Activated CD8-positive, alpha-beta memory T cell treated with anti-CD3 and anti-CD28 coated beads, Interleukin-2, amount 50 U/mL, for 4 hours (primary cell): ENCODE measurements around the gene TF.

Source experiments
- DNase-seq: peaks from one replicate; pipeline ENCODE4 v3.0.0-alpha.2; 2020

Gene TF

GRCh38 chr3:133820129-133820528 lies 73.9 kb downstream of the TF start:
- no peak for DNase-seq

DNA sequence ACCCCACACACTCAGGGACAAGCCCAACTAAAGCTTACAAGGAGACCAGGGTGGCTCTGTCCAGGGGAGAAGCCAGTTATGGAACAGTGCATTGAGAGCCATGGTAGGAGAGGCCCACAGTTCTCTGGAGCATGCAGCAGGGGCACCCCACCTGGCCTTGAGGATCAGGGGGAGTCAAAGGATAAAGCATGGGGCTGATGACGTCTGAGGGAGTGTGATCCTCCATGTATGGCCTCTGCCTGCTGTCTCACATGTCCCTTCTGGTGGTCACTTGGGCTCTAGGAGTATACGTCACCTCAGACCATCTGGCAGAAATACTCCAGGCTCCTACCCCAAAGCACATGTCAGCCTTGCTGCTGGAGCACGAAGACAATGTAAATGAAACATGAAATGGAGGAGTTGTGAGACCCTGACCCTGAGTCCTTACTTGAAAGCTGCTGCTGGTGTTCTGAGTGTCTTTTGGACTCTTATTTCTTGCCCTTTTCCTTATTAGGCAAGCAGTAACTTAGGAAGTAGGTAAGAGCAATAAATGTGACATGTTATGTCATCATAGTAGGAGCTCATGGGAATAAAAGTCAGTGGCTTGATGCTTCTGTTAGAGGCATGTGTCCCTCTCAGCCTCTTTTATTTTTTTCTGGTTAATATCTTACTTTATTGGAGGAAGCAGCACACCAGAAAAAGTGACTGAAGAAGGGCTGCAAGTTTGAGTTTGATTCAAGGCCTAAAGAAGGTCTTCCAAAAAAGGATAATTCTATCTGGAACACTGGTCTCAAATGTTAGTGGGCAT lies 74.9 kb downstream of the TF start:
- DNase-seq: no peak

GRCh38 chr3:133821767-133822638 lies 75.8 kb downstream of the TF start:
- DNase-seq: no peak

DNA sequence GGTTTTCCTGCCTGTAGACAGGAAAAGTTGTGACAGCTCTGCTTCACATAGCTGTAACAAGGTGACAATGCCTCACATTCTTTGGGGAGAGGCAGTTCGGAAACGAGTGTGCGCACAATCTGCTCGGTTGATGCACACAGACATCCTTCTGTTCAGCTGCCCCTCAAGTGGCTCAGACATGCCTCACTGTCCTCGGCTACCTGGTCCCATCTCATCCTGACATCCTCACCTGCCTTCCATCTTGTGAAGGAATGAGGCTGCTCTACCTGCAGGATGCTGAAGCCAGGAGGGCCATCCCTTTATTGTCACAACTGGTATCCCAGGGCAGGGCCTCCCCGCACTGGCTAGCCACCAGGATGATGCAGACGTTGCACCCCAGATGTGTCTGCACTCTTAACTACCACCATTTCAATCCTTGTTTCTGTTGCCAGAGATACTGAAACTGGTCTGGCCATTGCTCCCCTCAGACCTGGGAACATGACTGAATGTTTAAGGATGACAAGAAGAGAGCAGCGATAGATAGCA lies 78.8 kb downstream of the TF start:
- no peak for DNase-seq

GRCh38 chr3:133825969-133826727 lies 80.0 kb downstream of the TF start:
- DNase-seq: no peak

DNA sequence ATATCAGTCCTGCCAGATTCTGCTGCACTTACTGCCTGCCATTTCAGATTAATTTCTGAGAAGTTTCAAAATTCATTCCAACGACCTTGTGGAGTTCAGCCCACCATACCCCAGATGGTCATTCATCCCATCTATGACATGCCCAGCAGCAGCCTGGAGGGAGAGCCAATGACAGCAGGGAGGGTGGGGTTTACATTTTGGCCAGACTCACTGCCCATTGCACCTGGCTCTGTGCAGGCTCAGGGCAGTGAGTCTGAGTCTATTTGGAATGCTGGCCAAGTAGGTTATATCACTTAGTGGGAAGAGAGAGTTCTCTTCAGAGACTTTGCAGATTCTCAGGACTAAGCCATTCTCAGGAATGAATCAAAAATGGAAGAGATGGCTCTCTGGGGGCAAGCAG lies 80.9 kb downstream of the TF start:
- DNase-seq: no peak

GRCh38 chr3:133827684-133828083 lies 81.5 kb downstream of the TF start:
- no peak for DNase-seq

- DNase-seq: no peak
Observed at GRCh38 chr3:133828576-133829309, 82.5 kb downstream of the TF start.

- DNase-seq: no peak
Observed at GRCh38 chr3:133829310-133829707, 83.1 kb downstream of the TF start.

- DNase-seq: no peak
Observed at GRCh38 chr3:133830071-133830470, 83.9 kb downstream of the TF start.

DNA sequence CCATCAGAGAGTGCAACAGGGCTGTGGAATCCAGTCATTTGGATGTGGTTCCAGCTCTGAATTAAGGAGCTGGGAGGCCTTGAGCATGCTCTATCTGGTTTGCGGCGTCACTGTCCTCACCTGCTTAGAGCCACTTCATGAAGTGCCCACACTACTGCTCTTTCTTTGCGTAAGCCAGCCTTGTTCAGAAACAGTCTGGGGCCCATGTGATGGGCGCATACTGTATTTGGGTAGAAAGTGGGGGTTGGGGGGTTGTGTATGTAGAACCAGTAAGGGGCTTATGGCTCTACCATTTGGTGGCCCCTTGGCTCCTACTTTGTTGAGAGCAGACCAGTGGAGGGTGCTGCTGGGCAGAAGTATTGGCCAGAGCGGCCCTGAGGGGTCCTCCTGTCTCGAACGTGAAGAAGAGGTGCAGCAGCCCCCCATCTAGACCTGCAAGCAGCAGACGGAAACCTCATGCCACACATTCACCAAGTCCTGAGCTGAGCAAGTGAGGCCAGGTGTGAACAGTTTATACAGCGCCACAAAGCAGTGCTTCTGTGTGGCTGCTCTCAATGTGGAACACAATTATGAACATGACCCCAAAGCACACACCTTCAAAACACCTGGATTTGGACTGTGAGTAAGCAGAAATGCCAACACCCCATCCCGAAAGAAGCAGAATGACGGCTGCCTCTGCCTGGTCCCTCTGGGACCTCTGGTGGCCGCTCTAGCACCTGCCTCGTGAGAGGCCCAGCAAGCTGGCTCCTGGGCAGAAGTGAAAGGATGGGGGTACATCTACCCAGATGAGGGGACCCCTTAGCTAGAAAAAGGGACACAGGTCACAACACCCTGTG lies 86.0 kb downstream of the TF start:
- no peak for DNase-seq

DNA sequence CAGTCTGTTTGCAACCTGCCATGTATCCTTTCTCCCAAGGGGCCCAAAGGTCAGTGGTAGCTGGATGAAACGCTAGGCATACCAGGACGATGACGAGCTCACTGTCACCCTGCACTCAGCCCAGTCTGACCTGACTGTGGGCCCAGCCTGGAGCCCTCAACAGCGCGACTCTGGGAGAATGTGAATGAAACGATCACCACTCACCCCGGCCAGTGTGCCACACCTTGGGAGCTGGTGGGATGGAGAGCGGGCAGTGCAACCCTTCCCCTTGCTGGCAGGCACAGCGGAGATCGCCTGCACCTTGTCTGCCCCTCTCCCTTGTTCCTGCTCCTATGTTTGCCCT lies 86.6 kb downstream of the TF start:
- DNase-seq: no peak

GRCh38 chr3:133833267-133833666 lies 87.1 kb downstream of the TF start:
- DNase-seq: no peak

- no peak for DNase-seq
Observed at GRCh38 chr3:133833880-133834620, 87.9 kb downstream of the TF start.

- DNase-seq: no peak
Observed at GRCh38 chr3:133834621-133835417, 88.6 kb downstream of the TF start.

GRCh38 chr3:133835418-133835743 lies 89.2 kb downstream of the TF start:
- no peak for DNase-seq

DNA sequence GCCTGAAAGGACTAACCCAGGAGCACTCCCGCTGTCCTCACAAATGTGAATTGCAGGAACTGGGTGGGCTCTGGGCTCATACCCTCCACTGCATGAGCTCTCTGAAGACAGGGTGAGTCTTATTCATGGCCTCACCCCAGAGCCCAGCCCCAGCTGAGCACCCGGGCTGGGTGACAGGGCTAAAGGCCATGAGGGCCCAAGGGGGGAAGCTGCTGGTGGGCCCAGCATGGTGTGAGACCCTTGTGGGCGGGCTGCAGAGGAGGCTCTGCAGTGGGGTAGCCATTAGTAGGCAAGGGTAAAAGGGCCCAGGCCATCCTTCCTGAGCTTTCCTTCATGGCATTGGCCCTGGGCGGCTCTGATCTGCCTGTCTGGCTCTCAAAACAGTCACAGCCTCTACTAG lies 89.8 kb downstream of the TF start:
- no peak for DNase-seq

- DNase-seq: no peak
Observed at GRCh38 chr3:133836497-133837158, 90.4 kb downstream of the TF start.

- DNase-seq: no peak
Observed at GRCh38 chr3:133837487-133838295, 91.5 kb downstream of the TF start.
